K562 (cell line): ENCODE results near the gene CAMP. TPM values are rescaled to one million over a fixed set of nuclear protein-coding genes. Genes with fewer than 3 reads are reported as not detected.

Source experiments
- BCOR ChIP-seq: fragments of 450-650 bp; IDR thresholded peaks from 2 replicates; pipeline ENCODE4 v1.6.1; 2016
- CXXC5 ChIP-seq: fragments of 250-450 bp; sonication (Bioruptor Pico); IDR thresholded peaks from 2 replicates; pipeline ENCODE4 v1.8.0; 2022; ENCODE audit warnings: inconsistent platforms, mild to moderate bottlenecking, moderate library complexity
- HOMEZ ChIP-seq: fragments of 250-450 bp; sonication (Bioruptor Pico); IDR thresholded peaks from 2 replicates; pipeline ENCODE4 v1.4.0; 2020; ENCODE audit warnings: mild to moderate bottlenecking, moderate library complexity
- JUND ChIP-seq, 2 experiments: IDR thresholded peaks; 2 replicates in 1 of 2; 3 replicates in 1 of 2; pipeline ENCODE4 v1.6.1; 2011; ENCODE audit warnings: borderline replicate concordance in 2 of 2, low read depth in 2 of 2, low read length in 2 of 2, improper control_type of control experiment in 1 of 2, missing biosample characterization in 1 of 2, missing genetic modification characterization in 1 of 2, missing genetic modification reagents in 1 of 2
- KHSRP ChIP-seq: fragments of 450-650 bp; IDR thresholded peaks from 2 replicates; pipeline ENCODE4 v1.6.1; 2017
- PURB ChIP-seq: sonication (generic); formaldehyde crosslinking; IDR thresholded peaks from 2 replicates; pipeline ENCODE4 v1.9.0; 2021; ENCODE audit warnings: low read depth, mild to moderate bottlenecking, missing genetic modification reagents
- ZNF263 ChIP-seq: sonication (generic); formaldehyde crosslinking; IDR thresholded peaks from 2 replicates; pipeline ENCODE4 v1.8.0; 2022; ENCODE audit warnings: mild to moderate bottlenecking, missing genetic modification reagents, borderline replicate concordance
- ZNF436 ChIP-seq: fragments of 250-450, 450-650 bp; sonication (Bioruptor Pico); formaldehyde crosslinking; IDR thresholded peaks from 2 replicates; pipeline ENCODE4 v1.7.0; 2020; ENCODE audit warnings: mild to moderate bottlenecking
- polyA plus RNA-seq, 8 experiments: library from polyadenylated mRNA; depleted of rRNA in 4 of 8; stranded (reverse) in 5 of 8; unstranded in 3 of 8; fragments of >200 nt; fragmentation: Nextera tagmentation in 2 of 8; fragmentation: Illumina TruSeq in 1 of 8; extraction: Ambion mirVana in 2 of 8; extraction: Trizol in 1 of 8; gene quantifications; 2 replicates each; pipeline versions ENCODE4 v1.2.1 to v1.2.3, GENCODE V29; 2011 to 2014; ENCODE audit warnings: inconsistent platforms in 1 of 8, missing spikeins in 1 of 8
- total RNA-seq, 7 experiments: library from RNA; depleted of rRNA in 6 of 7; stranded (reverse); fragments of >200 nt in 6 of 7; fragmentation: Illumina TruSeq in 2 of 7; extraction: Trizol in 2 of 7; gene quantifications; 2 replicates each; pipeline versions ENCODE4 v1.2.1 to v1.2.3, GENCODE V29; 2011 to 2021; ENCODE audit warnings: low replicate concordance in 1 of 7
- TF ChIP-seq, protein P1 (sequence below): sonication (generic); formaldehyde crosslinking; IDR thresholded peaks from 2 replicates; pipeline ENCODE4 v1.8.0; 2022; ENCODE audit warnings: mild to moderate bottlenecking, missing genetic modification reagents
- TF ChIP-seq, protein P2 (sequence below), 3 experiments: fragments of 200-800 bp in 1 of 3; sonication (Bioruptor generic) in 1 of 3; sonication (generic) in 1 of 3; formaldehyde crosslinking in 1 of 3; IDR thresholded peaks; 2 replicates each; pipeline versions ENCODE4 v1.6.1 to v1.8.0; 2016 to 2022; ENCODE audit warnings: mild to moderate bottlenecking in 2 of 3, missing compliant biosample characterization in 2 of 3, missing genetic modification characterization in 2 of 3, missing genetic modification reagents in 1 of 3
- TF ChIP-seq, protein P3 (sequence below): sonication (generic); formaldehyde crosslinking; IDR thresholded peaks from 2 replicates; pipeline ENCODE4 v1.5.0; 2020; ENCODE audit warnings: missing genetic modification reagents
- TF ChIP-seq, protein P4 (sequence below), 2 experiments: fragments of 450-650 bp; IDR thresholded peaks; 2 replicates each; pipeline ENCODE4 v1.6.1; 2018; ENCODE audit warnings: mild to moderate bottlenecking in 2 of 2, low read depth in 1 of 2; ENCODE audit not compliant: partially characterized antibody in 2 of 2

Gene CAMP
- total and polyA plus RNA-seq, 9 of the 15 experiments (the other 6 are each of a cell fraction or from before 2014, with no cell fraction given) = 0.22 TPM; not detected in 8

DNA sequence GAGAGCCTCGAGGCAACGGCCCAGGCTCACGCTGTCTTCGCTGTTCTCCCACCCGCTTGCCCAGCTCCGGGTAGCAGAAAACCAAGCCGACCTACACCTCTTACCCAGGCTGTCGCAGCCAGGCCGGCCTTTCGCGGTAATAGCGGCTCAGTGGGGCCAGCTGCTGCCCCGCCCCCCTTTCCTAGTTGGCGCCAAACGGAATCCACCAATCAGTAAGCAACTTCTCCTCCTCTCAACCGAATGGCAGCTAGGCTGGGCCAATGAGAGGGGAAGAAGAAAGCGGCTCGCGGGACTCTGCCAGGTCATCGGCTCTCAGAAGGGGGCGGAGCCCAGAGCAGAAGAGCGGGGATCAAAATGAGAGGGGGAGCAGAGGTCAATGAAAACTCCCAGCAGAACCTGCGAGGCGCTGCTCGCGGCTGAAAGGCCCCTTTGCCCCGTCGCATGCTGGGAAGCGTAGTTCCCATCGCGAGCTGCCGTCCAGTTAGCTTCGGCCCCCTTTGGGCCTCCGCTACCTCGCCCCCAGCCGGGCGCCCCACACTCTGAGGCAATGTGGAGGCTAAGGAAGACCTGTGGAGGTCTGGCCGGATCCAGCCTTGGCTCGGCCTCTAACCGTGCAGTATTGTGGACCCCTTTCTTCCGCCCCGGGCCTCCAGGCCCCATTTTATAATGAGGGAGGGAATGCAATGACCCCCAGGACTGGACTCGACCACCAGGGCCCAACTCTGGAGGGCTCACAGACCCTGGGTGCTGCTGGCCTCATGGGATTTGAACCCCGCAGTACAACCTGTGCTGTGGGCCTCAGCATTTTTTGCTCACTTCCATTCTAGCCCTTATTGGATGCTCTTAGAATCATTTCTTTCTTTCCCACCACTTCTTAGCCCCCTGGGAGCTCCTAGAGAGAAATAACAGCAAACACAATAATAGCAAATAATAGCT is 34.8 kb upstream of the CAMP start, which contains the start of gene CDC25A (continued):
- TF ChIP-seq ZNF263 (CRISPR knock-in tag) (no peak), KHSRP (no peak), BCOR (no peak), CXXC5 (CRISPR knock-in tag) (0 out of 2 replicates have a peak, but pooled peaks have one; percentile 34), HOMEZ (CRISPR knock-in tag) (no peak), PURB (CRISPR knock-in tag) (no peak), JUND (IDR thresholded peaks at IDR 0.05; ENCODE audit: borderline replicate concordance, low read depth, low read length) (peak; percentile 40), JUND (tag; IDR thresholded peaks at IDR 0.05; ENCODE audit: borderline replicate concordance, low read depth, low read length) (no peak; the same call in 2 of the 3 replicates), ZNF436 (CRISPR knock-in tag) (no peak)
- TF ChIP-seq, protein P1, sequence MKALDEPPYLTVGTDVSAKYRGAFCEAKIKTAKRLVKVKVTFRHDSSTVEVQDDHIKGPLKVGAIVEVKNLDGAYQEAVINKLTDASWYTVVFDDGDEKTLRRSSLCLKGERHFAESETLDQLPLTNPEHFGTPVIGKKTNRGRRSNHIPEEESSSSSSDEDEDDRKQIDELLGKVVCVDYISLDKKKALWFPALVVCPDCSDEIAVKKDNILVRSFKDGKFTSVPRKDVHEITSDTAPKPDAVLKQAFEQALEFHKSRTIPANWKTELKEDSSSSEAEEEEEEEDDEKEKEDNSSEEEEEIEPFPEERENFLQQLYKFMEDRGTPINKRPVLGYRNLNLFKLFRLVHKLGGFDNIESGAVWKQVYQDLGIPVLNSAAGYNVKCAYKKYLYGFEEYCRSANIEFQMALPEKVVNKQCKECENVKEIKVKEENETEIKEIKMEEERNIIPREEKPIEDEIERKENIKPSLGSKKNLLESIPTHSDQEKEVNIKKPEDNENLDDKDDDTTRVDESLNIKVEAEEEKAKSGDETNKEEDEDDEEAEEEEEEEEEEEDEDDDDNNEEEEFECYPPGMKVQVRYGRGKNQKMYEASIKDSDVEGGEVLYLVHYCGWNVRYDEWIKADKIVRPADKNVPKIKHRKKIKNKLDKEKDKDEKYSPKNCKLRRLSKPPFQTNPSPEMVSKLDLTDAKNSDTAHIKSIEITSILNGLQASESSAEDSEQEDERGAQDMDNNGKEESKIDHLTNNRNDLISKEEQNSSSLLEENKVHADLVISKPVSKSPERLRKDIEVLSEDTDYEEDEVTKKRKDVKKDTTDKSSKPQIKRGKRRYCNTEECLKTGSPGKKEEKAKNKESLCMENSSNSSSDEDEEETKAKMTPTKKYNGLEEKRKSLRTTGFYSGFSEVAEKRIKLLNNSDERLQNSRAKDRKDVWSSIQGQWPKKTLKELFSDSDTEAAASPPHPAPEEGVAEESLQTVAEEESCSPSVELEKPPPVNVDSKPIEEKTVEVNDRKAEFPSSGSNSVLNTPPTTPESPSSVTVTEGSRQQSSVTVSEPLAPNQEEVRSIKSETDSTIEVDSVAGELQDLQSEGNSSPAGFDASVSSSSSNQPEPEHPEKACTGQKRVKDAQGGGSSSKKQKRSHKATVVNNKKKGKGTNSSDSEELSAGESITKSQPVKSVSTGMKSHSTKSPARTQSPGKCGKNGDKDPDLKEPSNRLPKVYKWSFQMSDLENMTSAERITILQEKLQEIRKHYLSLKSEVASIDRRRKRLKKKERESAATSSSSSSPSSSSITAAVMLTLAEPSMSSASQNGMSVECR (CRISPR knock-in tag) = peak; percentile 98
- TF ChIP-seq, protein P2, sequence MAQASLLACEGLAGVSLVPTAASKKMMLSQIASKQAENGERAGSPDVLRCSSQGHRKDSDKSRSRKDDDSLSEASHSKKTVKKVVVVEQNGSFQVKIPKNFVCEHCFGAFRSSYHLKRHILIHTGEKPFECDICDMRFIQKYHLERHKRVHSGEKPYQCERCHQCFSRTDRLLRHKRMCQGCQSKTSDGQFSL (CRISPR knock-in tag; IDR thresholded peaks at IDR 0.05) = no peak
- TF ChIP-seq, protein P2 (tag; IDR thresholded peaks at IDR 0.05) = peak in 1 of 2 experiments; percentile 53; a peak in 1 of 4 replicates
- TF ChIP-seq, protein P3, sequence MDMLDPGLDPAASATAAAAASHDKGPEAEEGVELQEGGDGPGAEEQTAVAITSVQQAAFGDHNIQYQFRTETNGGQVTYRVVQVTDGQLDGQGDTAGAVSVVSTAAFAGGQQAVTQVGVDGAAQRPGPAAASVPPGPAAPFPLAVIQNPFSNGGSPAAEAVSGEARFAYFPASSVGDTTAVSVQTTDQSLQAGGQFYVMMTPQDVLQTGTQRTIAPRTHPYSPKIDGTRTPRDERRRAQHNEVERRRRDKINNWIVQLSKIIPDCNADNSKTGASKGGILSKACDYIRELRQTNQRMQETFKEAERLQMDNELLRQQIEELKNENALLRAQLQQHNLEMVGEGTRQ (CRISPR knock-in tag) = no peak
- TF ChIP-seq, protein P4, sequence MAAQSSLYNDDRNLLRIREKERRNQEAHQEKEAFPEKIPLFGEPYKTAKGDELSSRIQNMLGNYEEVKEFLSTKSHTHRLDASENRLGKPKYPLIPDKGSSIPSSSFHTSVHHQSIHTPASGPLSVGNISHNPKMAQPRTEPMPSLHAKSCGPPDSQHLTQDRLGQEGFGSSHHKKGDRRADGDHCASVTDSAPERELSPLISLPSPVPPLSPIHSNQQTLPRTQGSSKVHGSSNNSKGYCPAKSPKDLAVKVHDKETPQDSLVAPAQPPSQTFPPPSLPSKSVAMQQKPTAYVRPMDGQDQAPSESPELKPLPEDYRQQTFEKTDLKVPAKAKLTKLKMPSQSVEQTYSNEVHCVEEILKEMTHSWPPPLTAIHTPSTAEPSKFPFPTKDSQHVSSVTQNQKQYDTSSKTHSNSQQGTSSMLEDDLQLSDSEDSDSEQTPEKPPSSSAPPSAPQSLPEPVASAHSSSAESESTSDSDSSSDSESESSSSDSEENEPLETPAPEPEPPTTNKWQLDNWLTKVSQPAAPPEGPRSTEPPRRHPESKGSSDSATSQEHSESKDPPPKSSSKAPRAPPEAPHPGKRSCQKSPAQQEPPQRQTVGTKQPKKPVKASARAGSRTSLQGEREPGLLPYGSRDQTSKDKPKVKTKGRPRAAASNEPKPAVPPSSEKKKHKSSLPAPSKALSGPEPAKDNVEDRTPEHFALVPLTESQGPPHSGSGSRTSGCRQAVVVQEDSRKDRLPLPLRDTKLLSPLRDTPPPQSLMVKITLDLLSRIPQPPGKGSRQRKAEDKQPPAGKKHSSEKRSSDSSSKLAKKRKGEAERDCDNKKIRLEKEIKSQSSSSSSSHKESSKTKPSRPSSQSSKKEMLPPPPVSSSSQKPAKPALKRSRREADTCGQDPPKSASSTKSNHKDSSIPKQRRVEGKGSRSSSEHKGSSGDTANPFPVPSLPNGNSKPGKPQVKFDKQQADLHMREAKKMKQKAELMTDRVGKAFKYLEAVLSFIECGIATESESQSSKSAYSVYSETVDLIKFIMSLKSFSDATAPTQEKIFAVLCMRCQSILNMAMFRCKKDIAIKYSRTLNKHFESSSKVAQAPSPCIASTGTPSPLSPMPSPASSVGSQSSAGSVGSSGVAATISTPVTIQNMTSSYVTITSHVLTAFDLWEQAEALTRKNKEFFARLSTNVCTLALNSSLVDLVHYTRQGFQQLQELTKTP (IDR thresholded peaks at IDR 0.05; ENCODE audit: low read depth in 1 of 2, partially characterized antibody in 2 of 2) = peak in 1 of 2 experiments; percentile 94
